ENCODE measurements around the gene DIO3. TPM values are rescaled to one million over a fixed set of nuclear protein-coding genes. Genes with fewer than 3 reads are reported as not detected.

DIO3 gene
- total RNA-seq, 1 donor from 2014 or later, result 35.6 TPM

DNA sequence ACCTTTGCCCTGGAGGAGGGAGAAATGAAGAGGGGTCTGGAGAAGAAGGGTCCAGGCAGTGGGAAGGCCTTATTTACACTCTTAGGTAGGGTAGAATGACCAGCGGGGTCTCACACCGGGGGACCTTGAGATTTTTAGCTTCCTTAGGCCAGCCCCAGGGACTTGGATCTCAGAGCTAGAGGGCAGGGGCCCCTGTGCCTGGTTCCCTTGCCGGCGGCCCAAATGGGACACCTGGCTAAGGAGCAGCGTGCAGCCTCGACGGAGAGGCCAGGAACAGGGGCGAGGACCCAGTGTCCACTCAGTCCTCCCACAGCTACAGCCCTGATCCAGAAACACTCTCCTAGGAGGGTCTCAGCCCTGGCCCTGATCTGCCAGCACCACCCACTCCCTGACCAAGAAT is 41.8 kb downstream of the DIO3 start:
- Mint-ChIP-seq H3K4me1 (no peaks in the 10 kb centered on the region), H3K9me3 (peaks cover under 1% of the 10 kb centered on the region), H3K36me3 (no peaks in the 10 kb centered on the region), H3K27ac (no peak overlapping the region), H3K4me3 (no peak overlapping the region), H3K27me3 (ENCODE audit: low read depth) (peaks cover 30% of the 10 kb centered on the region)
- no peak for DNase-seq (ENCODE audit: low spot score in 2 of 2, unreplicated experiment in 2 of 2)
- TF ChIP-seq, protein P1, sequence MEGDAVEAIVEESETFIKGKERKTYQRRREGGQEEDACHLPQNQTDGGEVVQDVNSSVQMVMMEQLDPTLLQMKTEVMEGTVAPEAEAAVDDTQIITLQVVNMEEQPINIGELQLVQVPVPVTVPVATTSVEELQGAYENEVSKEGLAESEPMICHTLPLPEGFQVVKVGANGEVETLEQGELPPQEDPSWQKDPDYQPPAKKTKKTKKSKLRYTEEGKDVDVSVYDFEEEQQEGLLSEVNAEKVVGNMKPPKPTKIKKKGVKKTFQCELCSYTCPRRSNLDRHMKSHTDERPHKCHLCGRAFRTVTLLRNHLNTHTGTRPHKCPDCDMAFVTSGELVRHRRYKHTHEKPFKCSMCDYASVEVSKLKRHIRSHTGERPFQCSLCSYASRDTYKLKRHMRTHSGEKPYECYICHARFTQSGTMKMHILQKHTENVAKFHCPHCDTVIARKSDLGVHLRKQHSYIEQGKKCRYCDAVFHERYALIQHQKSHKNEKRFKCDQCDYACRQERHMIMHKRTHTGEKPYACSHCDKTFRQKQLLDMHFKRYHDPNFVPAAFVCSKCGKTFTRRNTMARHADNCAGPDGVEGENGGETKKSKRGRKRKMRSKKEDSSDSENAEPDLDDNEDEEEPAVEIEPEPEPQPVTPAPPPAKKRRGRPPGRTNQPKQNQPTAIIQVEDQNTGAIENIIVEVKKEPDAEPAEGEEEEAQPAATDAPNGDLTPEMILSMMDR (IDR thresholded peaks at IDR 0.05; ENCODE audit: unreplicated experiment), result no peak

- Mint-ChIP-seq H3K36me3 (no peaks in the 10 kb centered on the region), H3K4me3 (no peak overlapping the region), H3K4me1 (no peaks in the 10 kb centered on the region), H3K27me3 (ENCODE audit: low read depth) (peaks cover 39% of the 10 kb centered on the region), H3K27ac (no peak overlapping the region), H3K9me3 (no peaks in the 10 kb centered on the region)
- DNase-seq (ENCODE audit: low spot score in 2 of 2, unreplicated experiment in 2 of 2), result no peak
- TF ChIP-seq, protein P1 (IDR thresholded peaks at IDR 0.05; ENCODE audit: unreplicated experiment), result no peak
Observed at GRCh38 chr14:101604228-101604934, 43.1 kb downstream of the DIO3 start.

DNA sequence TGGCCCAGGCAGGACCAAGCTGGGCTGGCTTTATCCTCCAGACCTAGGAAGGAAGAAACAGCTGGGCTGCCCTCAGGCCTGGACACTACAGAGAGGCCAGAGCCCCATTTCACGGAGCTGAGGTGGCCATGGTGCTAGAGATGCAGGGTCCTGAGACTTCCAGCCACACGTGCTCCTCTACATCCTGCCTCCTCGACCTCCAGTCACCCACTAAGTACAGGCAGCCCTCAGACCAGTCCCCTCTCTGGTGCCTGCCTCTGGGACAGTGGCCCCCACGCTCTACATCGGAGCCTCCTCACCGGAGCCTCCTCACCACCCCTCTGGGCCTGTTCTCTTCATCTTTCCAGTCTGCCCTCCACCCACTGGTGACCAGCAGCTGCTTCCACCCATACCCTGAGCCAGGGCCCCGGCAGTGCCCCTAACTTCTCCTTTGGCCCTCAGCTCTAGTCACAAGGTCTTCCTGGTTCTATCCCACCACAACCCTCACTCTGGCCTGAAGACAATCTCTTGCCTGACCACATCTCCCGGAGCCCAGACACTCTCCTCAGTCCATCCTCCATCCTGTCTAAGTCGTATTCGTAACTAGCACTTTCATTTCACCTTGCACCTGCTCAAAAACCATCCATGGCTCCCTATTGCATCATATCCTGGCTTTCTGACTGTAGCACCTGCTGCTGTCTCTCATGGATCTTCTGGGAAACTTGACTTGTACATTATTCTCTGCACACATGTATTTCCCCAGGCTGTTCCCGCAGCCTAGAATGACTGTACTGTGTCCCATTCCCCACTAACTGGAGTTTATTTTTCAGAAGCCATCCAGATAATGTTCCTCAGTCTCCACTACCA is 43.9 kb downstream of the DIO3 start:
- TF ChIP-seq, protein P1 (IDR thresholded peaks at IDR 0.05; ENCODE audit: unreplicated experiment), result no peak
- no peak for DNase-seq (ENCODE audit: low spot score in 2 of 2, unreplicated experiment in 2 of 2)
- no peaks in the 10 kb centered on the region for H3K36me3 Mint-ChIP-seq

GRCh38 chr14:101605836-101606235 is 44.5 kb downstream of the DIO3 start:
- Mint-ChIP-seq H3K27me3 (ENCODE audit: low read depth) (peaks cover 50% of the 10 kb centered on the region), H3K4me1 (no peaks in the 10 kb centered on the region), H3K36me3 (no peaks in the 10 kb centered on the region), H3K9me3 (no peaks in the 10 kb centered on the region), H3K4me3 (no peak overlapping the region), H3K27ac (no peak overlapping the region)
- no peak for DNase-seq (ENCODE audit: low spot score in 2 of 2, unreplicated experiment in 2 of 2)
- TF ChIP-seq, protein P1 (IDR thresholded peaks at IDR 0.05; ENCODE audit: unreplicated experiment), result no peak

More for the DNA sequence above, 43.9 kb downstream of the DIO3 start:
- Mint-ChIP-seq H3K27me3 (ENCODE audit: low read depth) (peaks cover 44% of the 10 kb centered on the region), H3K4me1 (no peaks in the 10 kb centered on the region), H3K4me3 (no peak overlapping the region), H3K9me3 (no peaks in the 10 kb centered on the region), H3K27ac (no peak overlapping the region)

Other genes with a start within 250 kb of the DIO3 start
- gene PPP2R5C, start 200.2 kb downstream of the DIO3 start, total RNA-seq, result 115 to 126 TPM (median 125 TPM) in 3 replicates

All from mesothelial cell of epicardium (in vitro differentiated cells).